ENCODE data around the gene BICDL1. TPM values are rescaled to one million over a fixed set of nuclear protein-coding genes. Genes with fewer than 3 reads are reported as not detected.

BICDL1 gene
- total and polyA plus RNA-seq, 2 donors (not counting 3 experiments of a cell fraction or from before 2014, with no cell fraction given) = 0.19 TPM; not detected in 1

GRCh38 chr12:120060717-120061116, 71.7 kb downstream of the BICDL1 start:
- H3K4me1 ChIP-seq (ENCODE audit: control insufficient read depth, extremely low read depth, insufficient read depth, low read length) = no peaks in the 10 kb centered on the region
- H3K4me3 ChIP-seq (replicated peaks in 1 of 3; ENCODE audit: insufficient read depth in 1 of 3, low read depth in 1 of 3, low read length in 3 of 3) = no peak overlapping the region
- H4K20me1 ChIP-seq (replicated peaks; ENCODE audit: control insufficient read depth, extremely low read depth, insufficient read depth, low read length) = no peaks in the 10 kb centered on the region
- H2AFZ ChIP-seq (ENCODE audit: low read depth, low read length) = no peak overlapping the region
- H3K9me1 ChIP-seq (replicated peaks; ENCODE audit: control insufficient read depth, extremely low read depth, insufficient read depth, low read length) = no peaks in the 10 kb centered on the region
- FAIRE-seq = no peak
- no peak overlapping the region for H3K27ac ChIP-seq (ENCODE audit: insufficient read depth, low read depth, low read length)
- no peaks in the 10 kb centered on the region for H3K9me3 ChIP-seq (replicated peaks; ENCODE audit: control insufficient read depth, insufficient read depth, low read length)
- CTCF ChIA-PET = interaction anchor here (1.5 kb wide), 1 partner anchor 29 kb away, joined by 4 read pairs; no protein-coding TSS in a partner anchor
- dilution Hi-C loops (cut with MboI; ENCODE audit: extremely low pct_ligation_motif_present, low sequenced_read_pairs) (no loop called here), intact Hi-C loops (cut with micrococcal nuclease) (no loop called here)
- no peak overlapping the region for H3K4me2 ChIP-seq (ENCODE audit: insufficient read depth, low read length)
- BruUV-seq (replicated peaks) = no TSS peak
- DNase-seq (ENCODE audit: low read depth, low spot score) = no peak
- TF ChIP-seq POLR2AphosphoS5 (IDR thresholded peaks at IDR 0.05; ENCODE audit: insufficient read depth, low read depth, low read length) (no peak), GATA2 (IDR thresholded peaks at IDR 0.05; ENCODE audit: insufficient read depth, insufficient read length, low read depth, low read length) (no peak), MAX (IDR thresholded peaks at IDR 0.05; ENCODE audit: insufficient read depth, insufficient read length) (no peak), JUN (IDR thresholded peaks at IDR 0.05; ENCODE audit: borderline replicate concordance, insufficient read depth, insufficient read length, low read depth) (no peak), POLR2A (IDR thresholded peaks at IDR 0.05; ENCODE audit: low read depth, low read length) (no peak), MYC (IDR thresholded peaks at IDR 0.05; ENCODE audit: low read depth, low read length) (no peak), FOS (IDR thresholded peaks at IDR 0.05; ENCODE audit: borderline replicate concordance, insufficient read depth, low read length) (no peak), CTCF (IDR thresholded peaks at IDR 0.05; ENCODE audit: extremely low read depth in 1 of 2, insufficient read depth in 1 of 2, low read depth in 1 of 2, low read length in 2 of 2) (no peak)
- H3K27me3 ChIP-seq (ENCODE audit: control insufficient read depth in 2 of 2, insufficient read depth in 2 of 2, low read length in 2 of 2) = peaks cover 29 to 45% of the 10 kb centered on the region in 2 experiments
- H3K9ac ChIP-seq (replicated peaks; ENCODE audit: extremely low read depth, insufficient read depth, low read length) = no peak overlapping the region
- H3K79me2 ChIP-seq (ENCODE audit: control insufficient read depth, insufficient read depth, low read length) = no peaks in the 10 kb centered on the region
- H3K36me3 ChIP-seq (ENCODE audit: control insufficient read depth in 2 of 2, extremely low read depth in 1 of 2, insufficient read depth in 2 of 2, low read length in 2 of 2) = no peaks in the 10 kb centered on the region
- POLR2A ChIA-PET = no interaction called here

Data from endothelial cell of umbilical vein (primary cell).